Measurements from ENCODE around the gene AOPEP. TPM values are rescaled to one million over a fixed set of nuclear protein-coding genes. Genes with fewer than 3 reads are reported as not detected.

Gene AOPEP
- polyA plus RNA-seq, 1 experiment, result 40.0 TPM

- DNase-seq (ENCODE audit: low read depth, low spot score), result no peak
- H3K9me3 ChIP-seq (ENCODE audit: control insufficient read depth, insufficient read depth, low read length), result no peaks in the 10 kb centered on the region; the same call in 1 of the 2 replicates
- H3K27ac ChIP-seq (ENCODE audit: low read depth, low read length), result no peak overlapping the region
- TF ChIP-seq, protein P1, sequence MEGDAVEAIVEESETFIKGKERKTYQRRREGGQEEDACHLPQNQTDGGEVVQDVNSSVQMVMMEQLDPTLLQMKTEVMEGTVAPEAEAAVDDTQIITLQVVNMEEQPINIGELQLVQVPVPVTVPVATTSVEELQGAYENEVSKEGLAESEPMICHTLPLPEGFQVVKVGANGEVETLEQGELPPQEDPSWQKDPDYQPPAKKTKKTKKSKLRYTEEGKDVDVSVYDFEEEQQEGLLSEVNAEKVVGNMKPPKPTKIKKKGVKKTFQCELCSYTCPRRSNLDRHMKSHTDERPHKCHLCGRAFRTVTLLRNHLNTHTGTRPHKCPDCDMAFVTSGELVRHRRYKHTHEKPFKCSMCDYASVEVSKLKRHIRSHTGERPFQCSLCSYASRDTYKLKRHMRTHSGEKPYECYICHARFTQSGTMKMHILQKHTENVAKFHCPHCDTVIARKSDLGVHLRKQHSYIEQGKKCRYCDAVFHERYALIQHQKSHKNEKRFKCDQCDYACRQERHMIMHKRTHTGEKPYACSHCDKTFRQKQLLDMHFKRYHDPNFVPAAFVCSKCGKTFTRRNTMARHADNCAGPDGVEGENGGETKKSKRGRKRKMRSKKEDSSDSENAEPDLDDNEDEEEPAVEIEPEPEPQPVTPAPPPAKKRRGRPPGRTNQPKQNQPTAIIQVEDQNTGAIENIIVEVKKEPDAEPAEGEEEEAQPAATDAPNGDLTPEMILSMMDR (IDR thresholded peaks at IDR 0.05; ENCODE audit: low read depth, low read length), result no peak
- ChIA-PET POLR2A (interaction anchor here (0.6 kb wide), 1 partner anchor 69 kb away, joined by 5 read pairs; no protein-coding TSS in a partner anchor), CTCF (interaction anchor here (1.5 to 1.8 kb wide), 2 partner anchors 47 to 404 kb away, joined by 3 to 6 read pairs; no protein-coding TSS in a partner anchor)
- H3K4me3 ChIP-seq (ENCODE audit: low read depth, low read length), result no peak overlapping the region
- no peaks in the 10 kb centered on the region for H3K27me3 ChIP-seq (ENCODE audit: control insufficient read depth, insufficient read depth, low read length)
These were observed 358.7 kb downstream of the AOPEP start for GRCh38 chr9:95085036-95085770.

DNA sequence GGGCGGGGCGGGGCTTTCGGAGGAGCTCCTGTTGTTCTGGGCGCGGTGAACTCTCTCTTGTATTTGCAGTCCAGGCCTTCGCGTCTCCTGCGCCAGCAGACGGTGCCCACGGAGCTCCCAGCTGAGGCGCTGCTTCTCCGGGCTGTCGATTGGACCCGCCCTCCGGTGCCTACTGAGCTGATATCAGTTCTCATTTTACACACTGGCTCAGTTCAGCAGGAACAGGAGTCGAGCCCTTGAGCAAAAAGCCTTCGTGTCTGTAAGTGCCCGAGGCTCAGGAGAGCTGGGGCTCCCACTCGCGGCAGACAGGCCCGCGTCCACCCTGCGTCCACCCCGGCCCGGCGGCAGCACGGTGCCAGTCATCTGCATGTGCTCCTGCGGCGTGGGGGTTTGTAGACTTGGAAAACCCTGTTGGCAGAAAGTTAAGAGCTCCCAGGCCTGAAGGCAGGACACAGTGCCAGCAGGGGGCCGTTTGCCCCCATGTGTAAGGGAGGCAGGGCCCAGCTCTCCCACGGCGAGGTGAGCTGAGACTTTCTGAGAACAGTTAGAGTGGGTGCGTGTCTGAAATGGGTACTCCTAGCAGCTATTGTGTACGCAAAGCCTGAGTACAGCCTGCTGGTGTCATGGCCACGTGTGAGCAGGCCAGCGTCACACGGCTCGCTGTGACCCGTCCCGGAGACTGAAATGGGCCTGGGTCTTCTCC is 359.5 kb downstream of the AOPEP start:
- POLR2A ChIA-PET, result interaction anchor here (0.6 kb wide), 1 partner anchor 70 kb away, joined by 5 read pairs; no protein-coding TSS in a partner anchor
- no peak for DNase-seq (ENCODE audit: low read depth, low spot score)
- CTCF ChIA-PET, result interaction anchor here (1.5 to 1.8 kb wide), 3 partner anchors 10 to 405 kb away, joined by 3 to 6 read pairs (median 6); no protein-coding TSS in a partner anchor
- no peak overlapping the region for H3K27ac ChIP-seq (ENCODE audit: low read depth, low read length)
- no peaks in the 10 kb centered on the region for H3K27me3 ChIP-seq (ENCODE audit: control insufficient read depth, insufficient read depth, low read length)
- H3K9me3 ChIP-seq (ENCODE audit: control insufficient read depth, insufficient read depth, low read length), result no peaks in the 10 kb centered on the region; the same call in 1 of the 2 replicates
- no peak overlapping the region for H3K4me3 ChIP-seq (ENCODE audit: low read depth, low read length)
- TF ChIP-seq, protein P1 (IDR thresholded peaks at IDR 0.05; ENCODE audit: low read depth, low read length), result no peak

- ChIA-PET POLR2A (no interaction called here), CTCF (interaction anchor here (0.9 to 1.8 kb wide), 3 partner anchors 9 to 406 kb away, joined by 3 to 6 read pairs (median 6); no protein-coding TSS in a partner anchor)
- Histone ChIP-seq H3K4me3 (ENCODE audit: low read depth, low read length) (no peak overlapping the region), H3K27ac (ENCODE audit: low read depth, low read length) (no peak overlapping the region), H3K27me3 (ENCODE audit: control insufficient read depth, insufficient read depth, low read length) (no peaks in the 10 kb centered on the region), H3K9me3 (ENCODE audit: control insufficient read depth, insufficient read depth, low read length) (no peaks in the 10 kb centered on the region; the same call in 1 of the 2 replicates)
- TF ChIP-seq, protein P1 (IDR thresholded peaks at IDR 0.05; ENCODE audit: low read depth, low read length), result no peak
- no peak for DNase-seq (ENCODE audit: low read depth, low spot score)
These were observed 360.1 kb downstream of the AOPEP start for GRCh38 chr9:95086564-95086955.

GRCh38 chr9:95087659-95088242 is 361.3 kb downstream of the AOPEP start:
- CTCF ChIA-PET, result interaction anchor here (0.8 to 1.5 kb wide), 2 partner anchors 8 to 1130 kb away, joined by 3 to 6 read pairs; no protein-coding TSS in a partner anchor
- Histone ChIP-seq H3K27me3 (ENCODE audit: control insufficient read depth, insufficient read depth, low read length) (no peaks in the 10 kb centered on the region), H3K4me3 (ENCODE audit: low read depth, low read length) (no peak overlapping the region), H3K9me3 (ENCODE audit: control insufficient read depth, insufficient read depth, low read length) (no peaks in the 10 kb centered on the region; the same call in 1 of the 2 replicates), H3K27ac (ENCODE audit: low read depth, low read length) (no peak overlapping the region)
- TF ChIP-seq, protein P1 (IDR thresholded peaks at IDR 0.05; ENCODE audit: low read depth, low read length), result 0 out of 2 replicates have a peak, but pooled peaks have one; percentile 13
- no peak for DNase-seq (ENCODE audit: low read depth, low spot score)
- POLR2A ChIA-PET, result no interaction called here
